GM15510 (cell line): ENCODE data around the gene MDH1.

Experiments
- POLR2A ChIP-seq: IDR thresholded peaks from 3 replicates; pipeline ENCODE4 v1.6.1; 2011; ENCODE audit warnings: borderline replicate concordance; ENCODE audit not compliant: insufficient read length; ENCODE audit errors: extremely low read depth

Gene MDH1

GRCh38 chr2:63654959-63655358 is 66.2 kb downstream of the MDH1 start:
- TF ChIP-seq POLR2A, result no peak
